ENCODE results near the gene GPC5. TPM values are rescaled to one million over a fixed set of nuclear protein-coding genes. Genes with fewer than 3 reads are reported as not detected.

GPC5 gene
- total and polyA plus RNA-seq, 2 of the 8 experiments (the other 6 are each of a cell fraction or from before 2014, with no cell fraction given), result 0.20 to 0.39 TPM

DNA sequence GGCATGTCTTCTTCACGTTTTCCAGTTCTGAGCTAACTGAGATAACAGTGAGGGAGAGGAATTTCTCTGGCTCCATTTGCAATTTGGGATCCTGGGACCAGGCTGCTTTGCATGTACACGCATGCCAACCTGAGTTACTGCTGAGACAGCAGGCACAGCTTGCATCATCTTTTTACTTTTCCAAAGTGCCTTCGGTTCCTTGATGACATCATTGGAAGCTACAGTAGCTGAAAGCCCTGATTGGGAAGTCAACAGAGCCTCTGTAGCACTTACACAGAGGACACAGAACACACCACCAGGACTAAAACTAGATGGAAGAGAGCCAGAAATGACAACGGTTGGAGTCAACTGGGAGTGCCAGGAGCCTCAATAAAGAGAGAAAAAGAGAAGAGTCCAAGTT lies 1429.1 kb downstream of the GPC5 start (continued):
- TF ChIP-seq, protein P1, sequence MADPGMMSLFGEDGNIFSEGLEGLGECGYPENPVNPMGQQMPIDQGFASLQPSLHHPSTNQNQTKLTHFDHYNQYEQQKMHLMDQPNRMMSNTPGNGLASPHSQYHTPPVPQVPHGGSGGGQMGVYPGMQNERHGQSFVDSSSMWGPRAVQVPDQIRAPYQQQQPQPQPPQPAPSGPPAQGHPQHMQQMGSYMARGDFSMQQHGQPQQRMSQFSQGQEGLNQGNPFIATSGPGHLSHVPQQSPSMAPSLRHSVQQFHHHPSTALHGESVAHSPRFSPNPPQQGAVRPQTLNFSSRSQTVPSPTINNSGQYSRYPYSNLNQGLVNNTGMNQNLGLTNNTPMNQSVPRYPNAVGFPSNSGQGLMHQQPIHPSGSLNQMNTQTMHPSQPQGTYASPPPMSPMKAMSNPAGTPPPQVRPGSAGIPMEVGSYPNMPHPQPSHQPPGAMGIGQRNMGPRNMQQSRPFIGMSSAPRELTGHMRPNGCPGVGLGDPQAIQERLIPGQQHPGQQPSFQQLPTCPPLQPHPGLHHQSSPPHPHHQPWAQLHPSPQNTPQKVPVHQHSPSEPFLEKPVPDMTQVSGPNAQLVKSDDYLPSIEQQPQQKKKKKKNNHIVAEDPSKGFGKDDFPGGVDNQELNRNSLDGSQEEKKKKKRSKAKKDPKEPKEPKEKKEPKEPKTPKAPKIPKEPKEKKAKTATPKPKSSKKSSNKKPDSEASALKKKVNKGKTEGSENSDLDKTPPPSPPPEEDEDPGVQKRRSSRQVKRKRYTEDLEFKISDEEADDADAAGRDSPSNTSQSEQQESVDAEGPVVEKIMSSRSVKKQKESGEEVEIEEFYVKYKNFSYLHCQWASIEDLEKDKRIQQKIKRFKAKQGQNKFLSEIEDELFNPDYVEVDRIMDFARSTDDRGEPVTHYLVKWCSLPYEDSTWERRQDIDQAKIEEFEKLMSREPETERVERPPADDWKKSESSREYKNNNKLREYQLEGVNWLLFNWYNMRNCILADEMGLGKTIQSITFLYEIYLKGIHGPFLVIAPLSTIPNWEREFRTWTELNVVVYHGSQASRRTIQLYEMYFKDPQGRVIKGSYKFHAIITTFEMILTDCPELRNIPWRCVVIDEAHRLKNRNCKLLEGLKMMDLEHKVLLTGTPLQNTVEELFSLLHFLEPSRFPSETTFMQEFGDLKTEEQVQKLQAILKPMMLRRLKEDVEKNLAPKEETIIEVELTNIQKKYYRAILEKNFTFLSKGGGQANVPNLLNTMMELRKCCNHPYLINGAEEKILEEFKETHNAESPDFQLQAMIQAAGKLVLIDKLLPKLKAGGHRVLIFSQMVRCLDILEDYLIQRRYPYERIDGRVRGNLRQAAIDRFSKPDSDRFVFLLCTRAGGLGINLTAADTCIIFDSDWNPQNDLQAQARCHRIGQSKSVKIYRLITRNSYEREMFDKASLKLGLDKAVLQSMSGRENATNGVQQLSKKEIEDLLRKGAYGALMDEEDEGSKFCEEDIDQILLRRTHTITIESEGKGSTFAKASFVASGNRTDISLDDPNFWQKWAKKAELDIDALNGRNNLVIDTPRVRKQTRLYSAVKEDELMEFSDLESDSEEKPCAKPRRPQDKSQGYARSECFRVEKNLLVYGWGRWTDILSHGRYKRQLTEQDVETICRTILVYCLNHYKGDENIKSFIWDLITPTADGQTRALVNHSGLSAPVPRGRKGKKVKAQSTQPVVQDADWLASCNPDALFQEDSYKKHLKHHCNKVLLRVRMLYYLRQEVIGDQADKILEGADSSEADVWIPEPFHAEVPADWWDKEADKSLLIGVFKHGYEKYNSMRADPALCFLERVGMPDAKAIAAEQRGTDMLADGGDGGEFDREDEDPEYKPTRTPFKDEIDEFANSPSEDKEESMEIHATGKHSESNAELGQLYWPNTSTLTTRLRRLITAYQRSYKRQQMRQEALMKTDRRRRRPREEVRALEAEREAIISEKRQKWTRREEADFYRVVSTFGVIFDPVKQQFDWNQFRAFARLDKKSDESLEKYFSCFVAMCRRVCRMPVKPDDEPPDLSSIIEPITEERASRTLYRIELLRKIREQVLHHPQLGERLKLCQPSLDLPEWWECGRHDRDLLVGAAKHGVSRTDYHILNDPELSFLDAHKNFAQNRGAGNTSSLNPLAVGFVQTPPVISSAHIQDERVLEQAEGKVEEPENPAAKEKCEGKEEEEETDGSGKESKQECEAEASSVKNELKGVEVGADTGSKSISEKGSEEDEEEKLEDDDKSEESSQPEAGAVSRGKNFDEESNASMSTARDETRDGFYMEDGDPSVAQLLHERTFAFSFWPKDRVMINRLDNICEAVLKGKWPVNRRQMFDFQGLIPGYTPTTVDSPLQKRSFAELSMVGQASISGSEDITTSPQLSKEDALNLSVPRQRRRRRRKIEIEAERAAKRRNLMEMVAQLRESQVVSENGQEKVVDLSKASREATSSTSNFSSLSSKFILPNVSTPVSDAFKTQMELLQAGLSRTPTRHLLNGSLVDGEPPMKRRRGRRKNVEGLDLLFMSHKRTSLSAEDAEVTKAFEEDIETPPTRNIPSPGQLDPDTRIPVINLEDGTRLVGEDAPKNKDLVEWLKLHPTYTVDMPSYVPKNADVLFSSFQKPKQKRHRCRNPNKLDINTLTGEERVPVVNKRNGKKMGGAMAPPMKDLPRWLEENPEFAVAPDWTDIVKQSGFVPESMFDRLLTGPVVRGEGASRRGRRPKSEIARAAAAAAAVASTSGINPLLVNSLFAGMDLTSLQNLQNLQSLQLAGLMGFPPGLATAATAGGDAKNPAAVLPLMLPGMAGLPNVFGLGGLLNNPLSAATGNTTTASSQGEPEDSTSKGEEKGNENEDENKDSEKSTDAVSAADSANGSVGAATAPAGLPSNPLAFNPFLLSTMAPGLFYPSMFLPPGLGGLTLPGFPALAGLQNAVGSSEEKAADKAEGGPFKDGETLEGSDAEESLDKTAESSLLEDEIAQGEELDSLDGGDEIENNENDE (IDR thresholded peaks at IDR 0.05; ENCODE audit: insufficient replicate concordance, low read length), result no peak
- TF ChIP-seq POLR2AphosphoS5 (IDR thresholded peaks at IDR 0.05; ENCODE audit: low read depth, low read length) (no peak), MAFK (IDR thresholded peaks at IDR 0.05; ENCODE audit: low read depth, low read length) (no peak), RXRA (IDR thresholded peaks at IDR 0.05; ENCODE audit: insufficient read depth, low read depth, low read length) (no peak), KDM5A (IDR thresholded peaks at IDR 0.05; ENCODE audit: low read length) (no peak), SP4 (IDR thresholded peaks at IDR 0.05; ENCODE audit: low read length) (no peak)

Measured in H1 (cell line).